ENCODE measurements around the gene KRTAP27-1. TPM values are rescaled to one million over a fixed set of nuclear protein-coding genes. Genes with fewer than 3 reads are reported as not detected.

KRTAP27-1 gene
- total RNA-seq, 1 experiment from 2014 or later, result not detected

DNA sequence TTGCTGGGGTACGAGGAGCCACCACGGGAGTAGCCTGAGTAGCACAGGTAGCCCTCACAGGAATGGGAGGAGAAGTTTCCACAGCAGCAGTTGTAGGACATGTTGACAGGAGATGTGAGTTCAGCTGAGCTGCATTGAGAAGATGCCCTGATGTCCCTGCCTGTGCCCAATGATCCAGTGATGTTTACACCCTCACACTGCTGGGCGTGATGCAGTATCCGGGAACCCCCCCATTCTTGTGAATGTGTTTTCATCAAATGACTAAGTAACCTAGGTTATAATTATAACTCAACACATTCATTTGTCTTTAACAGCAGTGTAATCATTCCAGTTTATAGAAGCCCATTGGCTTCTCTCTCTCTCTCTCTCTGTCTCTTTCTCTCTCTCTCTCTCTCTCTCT lies 11.0 kb upstream of the KRTAP27-1 start, which contains the start of gene KRTAP23-1:
KRTAP23-1 (minus strand) TSS at position 101 of the 400 bp plus-strand sequence; CDS start at position 101, 0 bp downstream.
- ChIA-PET CTCF (no interaction called here), POLR2A (no interaction called here)
- no peak for DNase-seq (ENCODE audit: low read depth, low spot score)
- ATAC-seq, result no peak
- H3K4me3 ChIP-seq (ENCODE audit: low read depth in 2 of 2, low read length in 2 of 2), result no peak within 1 kb of the TSS
- H3K9me3 ChIP-seq (ENCODE audit: control insufficient read depth, insufficient read depth, low read depth, low read length), result no peaks in the 10 kb centered on the region
- BruUV-seq (replicated peaks), result no TSS peak
- no peaks in the 10 kb centered on the region for H3K36me3 ChIP-seq (ENCODE audit: control insufficient read depth, insufficient read depth, low read length)
- no peak within 1 kb of the TSS for H3K27ac ChIP-seq (ENCODE audit: low read length)
- H3K4me1 ChIP-seq (ENCODE audit: control insufficient read depth, insufficient read depth, low read length), result no peaks in the 10 kb centered on the region
- TF ChIP-seq, protein P1, sequence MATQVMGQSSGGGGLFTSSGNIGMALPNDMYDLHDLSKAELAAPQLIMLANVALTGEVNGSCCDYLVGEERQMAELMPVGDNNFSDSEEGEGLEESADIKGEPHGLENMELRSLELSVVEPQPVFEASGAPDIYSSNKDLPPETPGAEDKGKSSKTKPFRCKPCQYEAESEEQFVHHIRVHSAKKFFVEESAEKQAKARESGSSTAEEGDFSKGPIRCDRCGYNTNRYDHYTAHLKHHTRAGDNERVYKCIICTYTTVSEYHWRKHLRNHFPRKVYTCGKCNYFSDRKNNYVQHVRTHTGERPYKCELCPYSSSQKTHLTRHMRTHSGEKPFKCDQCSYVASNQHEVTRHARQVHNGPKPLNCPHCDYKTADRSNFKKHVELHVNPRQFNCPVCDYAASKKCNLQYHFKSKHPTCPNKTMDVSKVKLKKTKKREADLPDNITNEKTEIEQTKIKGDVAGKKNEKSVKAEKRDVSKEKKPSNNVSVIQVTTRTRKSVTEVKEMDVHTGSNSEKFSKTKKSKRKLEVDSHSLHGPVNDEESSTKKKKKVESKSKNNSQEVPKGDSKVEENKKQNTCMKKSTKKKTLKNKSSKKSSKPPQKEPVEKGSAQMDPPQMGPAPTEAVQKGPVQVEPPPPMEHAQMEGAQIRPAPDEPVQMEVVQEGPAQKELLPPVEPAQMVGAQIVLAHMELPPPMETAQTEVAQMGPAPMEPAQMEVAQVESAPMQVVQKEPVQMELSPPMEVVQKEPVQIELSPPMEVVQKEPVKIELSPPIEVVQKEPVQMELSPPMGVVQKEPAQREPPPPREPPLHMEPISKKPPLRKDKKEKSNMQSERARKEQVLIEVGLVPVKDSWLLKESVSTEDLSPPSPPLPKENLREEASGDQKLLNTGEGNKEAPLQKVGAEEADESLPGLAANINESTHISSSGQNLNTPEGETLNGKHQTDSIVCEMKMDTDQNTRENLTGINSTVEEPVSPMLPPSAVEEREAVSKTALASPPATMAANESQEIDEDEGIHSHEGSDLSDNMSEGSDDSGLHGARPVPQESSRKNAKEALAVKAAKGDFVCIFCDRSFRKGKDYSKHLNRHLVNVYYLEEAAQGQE (IDR thresholded peaks at IDR 0.05; ENCODE audit: insufficient read depth in 1 of 2, low read depth in 2 of 2, low read length in 1 of 2), result no peak
- TF ChIP-seq SIN3A (IDR thresholded peaks at IDR 0.05; ENCODE audit: borderline replicate concordance, insufficient read depth, low read depth, low read length), result no peak
- no peaks in the 10 kb centered on the region for H3K27me3 ChIP-seq (ENCODE audit: control insufficient read depth, insufficient read depth, low read length)
- intact Hi-C loops (cut with micrococcal nuclease; ENCODE audit: unreplicated experiment) (no loop called here), in situ Hi-C loops (cut with HindIII; ENCODE audit: low pct_unique_long_range_greater_than_20kb, low sequenced_read_pairs) (no loop called here)

DNA sequence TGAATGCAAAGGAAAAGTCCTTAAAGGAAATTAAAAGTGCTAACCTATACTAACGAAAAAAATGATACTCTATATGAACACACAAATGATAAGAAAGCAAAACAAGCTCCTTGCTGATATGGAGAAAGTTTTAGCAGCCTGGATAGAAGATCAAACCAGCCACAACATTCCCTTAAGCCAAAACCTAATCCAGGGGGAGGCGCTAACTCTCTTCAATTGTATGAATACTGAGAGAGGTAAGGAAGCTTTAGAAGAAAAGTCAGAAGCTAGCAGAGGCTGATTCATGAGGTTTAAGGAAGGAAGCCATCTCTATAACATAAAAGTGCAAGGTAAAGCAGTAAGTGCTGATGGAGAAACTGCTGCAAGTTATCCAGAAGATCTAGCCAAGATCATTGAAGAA lies 7.5 kb upstream of the KRTAP27-1 start:
- in situ Hi-C loops (cut with HindIII; ENCODE audit: low pct_unique_long_range_greater_than_20kb, low sequenced_read_pairs), result no loop called here
- CTCF ChIA-PET, result no interaction called here

More for the DNA sequence above, 7.5 kb upstream of the KRTAP27-1 start:
- ATAC-seq (no peak), DNase-seq (ENCODE audit: low read depth, low spot score) (no peak)
- H3K9me3 ChIP-seq (ENCODE audit: control insufficient read depth, insufficient read depth, low read depth, low read length), result no peaks in the 10 kb centered on the region
- H3K36me3 ChIP-seq (ENCODE audit: control insufficient read depth, insufficient read depth, low read length), result no peaks in the 10 kb centered on the region
- H3K27me3 ChIP-seq (ENCODE audit: control insufficient read depth, insufficient read depth, low read length), result no peaks in the 10 kb centered on the region
- no peaks in the 10 kb centered on the region for H3K4me1 ChIP-seq (ENCODE audit: control insufficient read depth, insufficient read depth, low read length)
- H3K27ac ChIP-seq (ENCODE audit: low read length), result no peak overlapping the region
- TF ChIP-seq, protein P2, sequence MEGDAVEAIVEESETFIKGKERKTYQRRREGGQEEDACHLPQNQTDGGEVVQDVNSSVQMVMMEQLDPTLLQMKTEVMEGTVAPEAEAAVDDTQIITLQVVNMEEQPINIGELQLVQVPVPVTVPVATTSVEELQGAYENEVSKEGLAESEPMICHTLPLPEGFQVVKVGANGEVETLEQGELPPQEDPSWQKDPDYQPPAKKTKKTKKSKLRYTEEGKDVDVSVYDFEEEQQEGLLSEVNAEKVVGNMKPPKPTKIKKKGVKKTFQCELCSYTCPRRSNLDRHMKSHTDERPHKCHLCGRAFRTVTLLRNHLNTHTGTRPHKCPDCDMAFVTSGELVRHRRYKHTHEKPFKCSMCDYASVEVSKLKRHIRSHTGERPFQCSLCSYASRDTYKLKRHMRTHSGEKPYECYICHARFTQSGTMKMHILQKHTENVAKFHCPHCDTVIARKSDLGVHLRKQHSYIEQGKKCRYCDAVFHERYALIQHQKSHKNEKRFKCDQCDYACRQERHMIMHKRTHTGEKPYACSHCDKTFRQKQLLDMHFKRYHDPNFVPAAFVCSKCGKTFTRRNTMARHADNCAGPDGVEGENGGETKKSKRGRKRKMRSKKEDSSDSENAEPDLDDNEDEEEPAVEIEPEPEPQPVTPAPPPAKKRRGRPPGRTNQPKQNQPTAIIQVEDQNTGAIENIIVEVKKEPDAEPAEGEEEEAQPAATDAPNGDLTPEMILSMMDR (IDR thresholded peaks at IDR 0.05), result no peak
- TF ChIP-seq, protein P1 (IDR thresholded peaks at IDR 0.05; ENCODE audit: insufficient read depth in 1 of 2, low read depth in 2 of 2, low read length in 1 of 2), result no peak
- TF ChIP-seq TCF7L2 (IDR thresholded peaks at IDR 0.05; ENCODE audit: low read depth, low read length), result no peak
- TF ChIP-seq SIN3A (IDR thresholded peaks at IDR 0.05; ENCODE audit: borderline replicate concordance, insufficient read depth, low read depth, low read length), result no peak
- no peak for TF ChIP-seq POLR2AphosphoS5 (IDR thresholded peaks at IDR 0.05; ENCODE audit: low read depth, low read length)
- POLR2A ChIA-PET, result no interaction called here
- H3K4me3 ChIP-seq (ENCODE audit: low read depth in 2 of 2, low read length in 2 of 2), result no peak overlapping the region
- intact Hi-C loops (cut with micrococcal nuclease; ENCODE audit: unreplicated experiment), result no loop called here
- BruUV-seq (replicated peaks), result no TSS peak

Data from Panc1 (cell line).